IMR-90 (cell line): Measurements from ENCODE around the gene CDS1. TPM values are rescaled to one million over a fixed set of nuclear protein-coding genes. Genes with fewer than 3 reads are reported as not detected.

Experiments used
- ATAC-seq: fragments of 200-7000 bp; cut with Tn5 transposase; 2 replicates; pipeline ENCODE4 v1.9.1; 2020; ENCODE audit warnings: low read depth, mild to moderate bottlenecking, moderate library complexity
- BruUV-seq: library from RNA; stranded (reverse); fragments of 400-500 nt; replicated peaks from 2 replicates; lab custom pipeline; 2021; lab: Mats Ljungman, UMichigan
- CTCF ChIA-PET: fragments of 300-600 bp; formaldehyde crosslinking; extraction: SDS; loops from one replicate; lab custom pipeline; 2021; ENCODE audit warnings: antibody characterized with exemption; lab: Yijun Ruan, JAX
- POLR2A ChIA-PET: fragments of 300-600 bp; sonication (Branson Sonifier 250); formaldehyde crosslinking; loops from one replicate; lab custom pipeline; 2022; ENCODE audit warnings: antibody characterized with exemption; ENCODE audit not compliant: unreplicated experiment; lab: Charles Lee
- DNase-seq: peaks from one replicate; pipeline ENCODE4 v3.0.0; 2013
- H2AFZ ChIP-seq: replicated peaks from 2 replicates; pipeline ENCODE3; 2013; ENCODE audit warnings: low read length, mild to moderate bottlenecking; ENCODE audit not compliant: poor library complexity
- H2AK5ac ChIP-seq: 2 replicates; pipeline ENCODE4 v1.6.1; 2013; ENCODE audit warnings: low read depth, low read length, inconsistent platforms
- H2AK9ac ChIP-seq: replicated peaks from 2 replicates; pipeline ENCODE3; 2013; ENCODE audit warnings: mild to moderate bottlenecking, low read depth, low read length, moderate library complexity; ENCODE audit not compliant: poor library complexity
- H2BK120ac ChIP-seq: 2 replicates; pipeline ENCODE4 v1.6.1; 2013; ENCODE audit warnings: low read depth, low read length, inconsistent platforms
- H2BK15ac ChIP-seq: 3 replicates; pipeline ENCODE4 v1.6.1; 2013; ENCODE audit warnings: low read depth, low read length, inconsistent platforms
- H2BK20ac ChIP-seq: 2 replicates; pipeline ENCODE4 v1.6.1; 2013; ENCODE audit warnings: low read depth, mild to moderate bottlenecking, inconsistent platforms, low read length, moderate library complexity
- H2BK5ac ChIP-seq: 2 replicates; pipeline ENCODE4 v1.6.1; 2013; ENCODE audit warnings: mild to moderate bottlenecking, low read depth, low read length, inconsistent platforms; ENCODE audit not compliant: poor library complexity, severe bottlenecking
- H3K14ac ChIP-seq: replicated peaks from 2 replicates; pipeline ENCODE4 v1.6.1; 2013; ENCODE audit warnings: low read depth, low read length, inconsistent platforms
- H3K18ac ChIP-seq: 2 replicates; pipeline ENCODE4 v1.6.1; 2013; ENCODE audit warnings: low read depth, low read length, control low read depth
- H3K23ac ChIP-seq: 2 replicates; pipeline ENCODE4 v1.6.1; 2013; ENCODE audit warnings: low read depth, low read length, inconsistent platforms
- H3K27ac ChIP-seq: 2 replicates; pipeline ENCODE4 v1.5.1; 2013; ENCODE audit warnings: mild to moderate bottlenecking, control low read depth, low read length; ENCODE audit not compliant: insufficient read depth
- H3K27me3 ChIP-seq: 2 replicates; pipeline ENCODE4 v1.6.1; 2013; ENCODE audit warnings: low read length; ENCODE audit not compliant: control insufficient read depth, insufficient read depth
- H3K36me3 ChIP-seq: 2 replicates; pipeline ENCODE4 v1.6.1; 2013; ENCODE audit warnings: low read length, mixed read lengths; ENCODE audit not compliant: control insufficient read depth, insufficient read depth
- H3K4ac ChIP-seq: 2 replicates; pipeline ENCODE4 v1.6.1; 2013; ENCODE audit warnings: low read depth, low read length, inconsistent platforms
- H3K4me1 ChIP-seq: 2 replicates; pipeline ENCODE4 v1.6.1; 2013; ENCODE audit warnings: low read length, mixed read lengths; ENCODE audit not compliant: control insufficient read depth, insufficient read depth
- H3K4me2 ChIP-seq: 2 replicates; pipeline ENCODE4 v1.6.1; 2013; ENCODE audit warnings: low read depth, mild to moderate bottlenecking, control low read depth, low read length, moderate library complexity
- H3K4me3 ChIP-seq: 2 replicates; pipeline ENCODE4 v1.5.1; 2013; ENCODE audit warnings: low read depth, mild to moderate bottlenecking, control low read depth, low read length, moderate library complexity; ENCODE audit not compliant: insufficient read depth
- H3K56ac ChIP-seq: 2 replicates; pipeline ENCODE4 v1.6.1; 2013; ENCODE audit warnings: low read length, inconsistent platforms; ENCODE audit not compliant: insufficient read depth; ENCODE audit errors: extremely low read depth
- H3K79me1 ChIP-seq, 2 experiments: 2 replicates each; pipeline ENCODE4 v1.6.1; 2013; ENCODE audit warnings: low read length in 2 of 2, inconsistent platforms in 1 of 2, low read depth in 1 of 2
- H3K9ac ChIP-seq: 2 replicates; pipeline ENCODE4 v1.6.1; 2013; ENCODE audit warnings: low read depth, low read length, control low read depth
- H3K9me1 ChIP-seq: 2 replicates; pipeline ENCODE4 v1.6.1; 2013; ENCODE audit warnings: low read length, inconsistent platforms; ENCODE audit not compliant: insufficient read depth
- H3K9me3 ChIP-seq: 2 replicates; pipeline ENCODE4 v1.6.1; 2013; ENCODE audit warnings: low read length; ENCODE audit not compliant: control insufficient read depth, insufficient read depth
- H4K20me1 ChIP-seq: 2 replicates; pipeline ENCODE4 v1.6.1; 2013; ENCODE audit warnings: low read length, inconsistent platforms; ENCODE audit not compliant: insufficient read depth
- H4K5ac ChIP-seq: 2 replicates; pipeline ENCODE4 v1.6.1; 2013; ENCODE audit warnings: mild to moderate bottlenecking, low read depth, low read length, control low read depth
- H4K8ac ChIP-seq, 2 experiments: 2 replicates each; pipeline ENCODE4 v1.6.1; 2013; ENCODE audit warnings: low read depth in 2 of 2, low read length in 2 of 2, control low read depth in 1 of 2, inconsistent platforms in 1 of 2
- H4K91ac ChIP-seq: 2 replicates; pipeline ENCODE4 v1.6.1; 2013; ENCODE audit warnings: low read depth, low read length, inconsistent platforms; ENCODE audit not compliant: insufficient read depth
- BHLHE40 ChIP-seq: fragments of 150-350 bp; IDR thresholded peaks from 2 replicates; pipeline ENCODE4 v1.6.1; 2016; ENCODE audit warnings: mild to moderate bottlenecking, low read depth, low read length
- CEBPB ChIP-seq: IDR thresholded peaks from 2 replicates; pipeline ENCODE4 v1.6.1; 2012; ENCODE audit warnings: low read depth, low read length, improper control_type of control experiment
- CHD1 ChIP-seq: IDR thresholded peaks from 2 replicates; pipeline ENCODE4 v1.6.1; 2012; ENCODE audit warnings: low read depth, low read length, improper control_type of control experiment
- CTCF ChIP-seq: conservative IDR thresholded peaks from 2 replicates; pipeline ENCODE4 v1.5.1; 2012; ENCODE audit warnings: mild to moderate bottlenecking, low read depth, low read length, improper control_type of control experiment
- FOS ChIP-seq: fragments of 150-350 bp; IDR thresholded peaks from 2 replicates; pipeline ENCODE4 v1.6.1; 2016; ENCODE audit warnings: low read depth, low read length
- MAFK ChIP-seq: IDR thresholded peaks from 2 replicates; pipeline ENCODE4 v1.6.1; 2012; ENCODE audit warnings: low read depth, low read length, improper control_type of control experiment
- MXI1 ChIP-seq: IDR thresholded peaks from 2 replicates; pipeline ENCODE4 v1.6.1; 2012; ENCODE audit warnings: low read depth, mild to moderate bottlenecking, low read length, moderate library complexity, borderline replicate concordance
- NFE2L2 ChIP-seq: fragments of 150-350 bp; IDR thresholded peaks from 2 replicates; pipeline ENCODE4 v1.6.1; 2016; ENCODE audit warnings: low read depth, mild to moderate bottlenecking, low read length
- POLR2A ChIP-seq: IDR thresholded peaks from 2 replicates; pipeline ENCODE4 v1.6.1; 2012; ENCODE audit warnings: mild to moderate bottlenecking, low read depth, low read length
- RAD21 ChIP-seq: IDR thresholded peaks from 2 replicates; pipeline ENCODE4 v1.6.1; 2012; ENCODE audit warnings: low read length, improper control_type of control experiment
- RCOR1 ChIP-seq: IDR thresholded peaks from 2 replicates; pipeline ENCODE4 v1.6.1; 2012; ENCODE audit warnings: mild to moderate bottlenecking, low read length, improper control_type of control experiment; ENCODE audit not compliant: insufficient replicate concordance
- RFX5 ChIP-seq: IDR thresholded peaks from 2 replicates; pipeline ENCODE4 v1.8.0; 2012; ENCODE audit warnings: low read depth, mild to moderate bottlenecking, low read length, moderate library complexity
- SMC3 ChIP-seq: fragments of 150-350 bp; IDR thresholded peaks from 2 replicates; pipeline ENCODE4 v1.6.1; 2016; ENCODE audit warnings: low read depth, mild to moderate bottlenecking, antibody characterized with exemption, low read length, moderate library complexity
- WGBS, 2 experiments: methylation state at CpG; one replicate each; pipeline versions ENCODE4 v1.1.5 to v1.1.7; 2013; ENCODE audit warnings: missing lambda C conversion rate in 2 of 2; ENCODE audit not compliant: insufficient read length in 1 of 2; ENCODE audit errors: extremely low coverage in 2 of 2; 5-methylcytosine and 5-hydroxymethylcytosine counted together
- dilution Hi-C: fragments of 300-500 bp; cut with HindIII; formaldehyde crosslinking; loops from one replicate; pipeline ENCODE4 v1.14.3; 2018; ENCODE audit warnings: low sequenced_read_pairs; ENCODE audit not compliant: unreplicated experiment
- in situ Hi-C: fragments of 300-500 bp; cut with MboI; formaldehyde crosslinking; loops from 3 replicates; pipeline ENCODE4 v1.14.3; 2019; ENCODE audit warnings: low sequenced_read_pairs, inconsistent platforms, mixed read lengths
- intact Hi-C: fragments of 100-400 bp; cut with micrococcal nuclease; formaldehyde crosslinking; loops from 2 replicates; pipeline ENCODE4 v1.10.0; 2022
- polyA plus RNA-seq, 3 experiments: library from polyadenylated mRNA; depleted of rRNA; stranded (reverse); fragments of >200 nt; gene quantifications; 2 replicates each; pipeline ENCODE4 v1.2.3, GENCODE V29; 2012; ENCODE audit warnings: low replicate concordance in 1 of 3
- total RNA-seq: library from RNA; depleted of rRNA; stranded (reverse); fragments of >200 nt; gene quantifications from 2 replicates; pipeline ENCODE4 v1.2.3, GENCODE V29; 2012
- TF ChIP-seq, protein P1 (sequence below): fragments of 150-350 bp; IDR thresholded peaks from 2 replicates; pipeline ENCODE4 v1.6.1; 2017; ENCODE audit warnings: mild to moderate bottlenecking, antibody characterized with exemption, low read length, low read depth
- TF ChIP-seq, protein P2 (sequence below): fragments of 150-350 bp; IDR thresholded peaks from 2 replicates; pipeline ENCODE4 v1.6.1; 2016; ENCODE audit warnings: low read depth, mild to moderate bottlenecking, low read length, moderate library complexity, borderline replicate concordance

The CDS1 gene
- total and polyA plus RNA-seq, 2 of the 4 experiments (the other 2 are of a cell fraction) = under 0.01 to 0.02 TPM

DNA sequence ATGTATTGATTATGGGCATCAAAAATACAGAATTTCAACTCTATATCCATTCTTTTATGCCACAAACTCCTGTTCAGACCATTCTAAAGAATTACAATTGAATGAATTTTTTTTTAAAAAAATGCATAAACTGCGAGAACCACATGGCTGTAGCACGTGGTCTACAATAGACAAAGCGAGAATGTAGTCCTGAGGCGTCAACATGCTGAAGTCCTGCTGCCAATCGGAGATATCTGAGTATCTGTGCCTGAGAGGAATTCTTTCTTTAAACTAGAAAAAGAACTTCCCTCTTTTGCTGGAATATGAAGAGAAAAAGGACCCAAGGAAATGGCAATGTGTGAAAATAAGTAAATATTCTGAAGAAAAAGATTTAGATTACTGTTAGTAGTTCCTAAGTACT is 105.7 kb downstream of the CDS1 start:
- no peak overlapping the region for H2AK9ac ChIP-seq
- no peak overlapping the region for H3K23ac ChIP-seq
- no CpG with 5 or more reads among the region's 5 CpGs for WGBS, 2 experiments
- TF ChIP-seq POLR2A (no peak), RFX5 (no peak), CEBPB (no peak), FOS (no peak), MAFK (no peak), CHD1 (no peak), MXI1 (no peak), BHLHE40 (no peak), RAD21 (no peak), NFE2L2 (no peak), RCOR1 (no peak), SMC3 (no peak), CTCF (no peak)
- TF ChIP-seq, protein P1, sequence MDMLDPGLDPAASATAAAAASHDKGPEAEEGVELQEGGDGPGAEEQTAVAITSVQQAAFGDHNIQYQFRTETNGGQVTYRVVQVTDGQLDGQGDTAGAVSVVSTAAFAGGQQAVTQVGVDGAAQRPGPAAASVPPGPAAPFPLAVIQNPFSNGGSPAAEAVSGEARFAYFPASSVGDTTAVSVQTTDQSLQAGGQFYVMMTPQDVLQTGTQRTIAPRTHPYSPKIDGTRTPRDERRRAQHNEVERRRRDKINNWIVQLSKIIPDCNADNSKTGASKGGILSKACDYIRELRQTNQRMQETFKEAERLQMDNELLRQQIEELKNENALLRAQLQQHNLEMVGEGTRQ = no peak
- TF ChIP-seq, protein P2, sequence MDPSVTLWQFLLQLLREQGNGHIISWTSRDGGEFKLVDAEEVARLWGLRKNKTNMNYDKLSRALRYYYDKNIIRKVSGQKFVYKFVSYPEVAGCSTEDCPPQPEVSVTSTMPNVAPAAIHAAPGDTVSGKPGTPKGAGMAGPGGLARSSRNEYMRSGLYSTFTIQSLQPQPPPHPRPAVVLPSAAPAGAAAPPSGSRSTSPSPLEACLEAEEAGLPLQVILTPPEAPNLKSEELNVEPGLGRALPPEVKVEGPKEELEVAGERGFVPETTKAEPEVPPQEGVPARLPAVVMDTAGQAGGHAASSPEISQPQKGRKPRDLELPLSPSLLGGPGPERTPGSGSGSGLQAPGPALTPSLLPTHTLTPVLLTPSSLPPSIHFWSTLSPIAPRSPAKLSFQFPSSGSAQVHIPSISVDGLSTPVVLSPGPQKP = no peak
- H3K36me3 ChIP-seq = peaks cover 23% of the 10 kb centered on the region
- H4K20me1 ChIP-seq = peaks cover 16% of the 10 kb centered on the region
- peaks cover 14% of the 10 kb centered on the region for H3K4me1 ChIP-seq
- H4K5ac ChIP-seq = no peak overlapping the region
- no peaks in the 10 kb centered on the region for H3K27me3 ChIP-seq
- no peak overlapping the region for H3K14ac ChIP-seq
- H2BK5ac ChIP-seq = no peak overlapping the region
- ChIA-PET CTCF (no interaction called here), POLR2A (no interaction called here)
- H2BK120ac ChIP-seq = no peak overlapping the region
- no peak overlapping the region for H2AFZ ChIP-seq
- H3K18ac ChIP-seq = no peak overlapping the region
- H2BK15ac ChIP-seq = no peak overlapping the region
- H3K9me1 ChIP-seq = peaks cover 22% of the 10 kb centered on the region
- H4K91ac ChIP-seq = no peak overlapping the region
- H3K56ac ChIP-seq = no peak overlapping the region
- H3K9ac ChIP-seq = no peak overlapping the region
- dilution Hi-C loops = no loop called here
- BruUV-seq = no TSS peak
- no peak for DNase-seq
- H3K9me3 ChIP-seq = no peaks in the 10 kb centered on the region
- no peak overlapping the region for H3K4me2 ChIP-seq
- H3K79me1 ChIP-seq = peaks cover 0 to 16% of the 10 kb centered on the region in 2 experiments; a peak in 2 of 4 replicates
- no peak overlapping the region for H3K27ac ChIP-seq
- H4K8ac ChIP-seq = no peak overlapping the region
- in situ Hi-C loops = no loop called here
- no peak overlapping the region for H3K4me3 ChIP-seq
- ATAC-seq = no peak
- intact Hi-C loops = no loop called here
- no peak overlapping the region for H3K4ac ChIP-seq
- H2BK20ac ChIP-seq = no peak overlapping the region
- H2AK5ac ChIP-seq = no peak overlapping the region
